ENCODE measurements around the gene MIP. TPM values are rescaled to one million over a fixed set of nuclear protein-coding genes. Genes with fewer than 3 reads are reported as not detected.

MIP gene
- total and polyA plus RNA-seq, 2 of the 13 experiments (the other 11 are each of a cell fraction or from before 2014, with no cell fraction given) = not detected

- no peak for TF ChIP-seq ZNF784 (CRISPR knock-in tag; IDR thresholded peaks at IDR 0.05; ENCODE audit: borderline replicate concordance)
Measured at GRCh38 chr12:56484566-56484965, 30.1 kb upstream of the MIP start (continued).

- no peak overlapping the region for H3K4me2 ChIP-seq (ENCODE audit: low read depth, low read length)
- no peaks in the 10 kb centered on the region for H4K20me1 ChIP-seq (ENCODE audit: insufficient read depth, low read length)
- in situ Hi-C loops (cut with HindIII; ENCODE audit: extremely low pct_ligation_motif_present, low pct_unique_long_range_greater_than_20kb) (no loop called here), intact Hi-C loops (cut with micrococcal nuclease; ENCODE audit: unreplicated experiment) (no loop called here)
- H3K9ac ChIP-seq (ENCODE audit: insufficient read depth, low read depth, low read length) = no peak overlapping the region
- ATAC-seq (no peak), DNase-seq (ENCODE audit: low spot score) (no peak), FAIRE-seq (no peak)
- H3K9me3 ChIP-seq (ENCODE audit: low read length) = no peaks in the 10 kb centered on the region
- no peak overlapping the region for H2AFZ ChIP-seq (ENCODE audit: low read length)
- no peaks in the 10 kb centered on the region for H3K79me2 ChIP-seq (ENCODE audit: insufficient read depth, low read length)
- ChIA-PET CTCF (ENCODE audit: low intra/inter-chr PET ratio, low total read pairs) (no interaction called here), POLR2A (interaction anchor here (0.6 kb wide), 1 partner anchor 112 kb away, joined by 3 read pairs; no protein-coding TSS in a partner anchor)
- no TSS peak for BruUV-seq (replicated peaks)
- H3K36me3 ChIP-seq (replicated peaks in 1 of 2; ENCODE audit: control insufficient read depth in 1 of 2, insufficient read depth in 2 of 2, low read length in 2 of 2) = peaks cover 0 to 1% of the 10 kb centered on the region in 2 experiments; a peak in 2 of 5 replicates
- TF ChIP-seq TCF7L2 (IDR thresholded peaks at IDR 0.05; ENCODE audit: low read depth, low read length) = no peak
- no peak for TF ChIP-seq ZFYVE20 (CRISPR knock-in tag; IDR thresholded peaks at IDR 0.05; ENCODE audit: borderline replicate concordance, low read depth)
- TF ChIP-seq THRA (CRISPR knock-in tag; IDR thresholded peaks at IDR 0.05; ENCODE audit: borderline replicate concordance) = no peak
- TF ChIP-seq ELF3 (CRISPR knock-in tag; IDR thresholded peaks at IDR 0.05) = no peak
- no peak for TF ChIP-seq ZNF761 (CRISPR knock-in tag; conservative IDR thresholded peaks at IDR 0.05)
- no peak for TF ChIP-seq ATF5 (CRISPR knock-in tag; IDR thresholded peaks at IDR 0.05; ENCODE audit: low read depth)
- no peak for TF ChIP-seq TERF1 (CRISPR knock-in tag; IDR thresholded peaks at IDR 0.05)
- peaks cover 16% of the 10 kb centered on the region for H3K4me1 ChIP-seq (ENCODE audit: insufficient read depth, low read length)
- no peaks in the 10 kb centered on the region for H3K27me3 ChIP-seq (ENCODE audit: control insufficient read depth in 1 of 2, insufficient read depth in 2 of 2, low read length in 2 of 2)
- 94% methylated on average over 6 of the region's 7 CpGs for WGBS (ENCODE audit: low lambda C conversion rate)
- no peak overlapping the region for H3K27ac ChIP-seq (ENCODE audit: extremely low read length, insufficient read depth, low read length)
- H3K4me3 ChIP-seq (replicated peaks in 1 of 3; ENCODE audit: insufficient read depth in 1 of 3, low read depth in 2 of 3, low read length in 3 of 3) = no peak overlapping the region
Measured at GRCh38 chr12:56479625-56480024, 25.2 kb upstream of the MIP start.

Measured in HepG2 (cell line).